ENCODE measurements around the gene UBR4.

UBR4 gene

DNA sequence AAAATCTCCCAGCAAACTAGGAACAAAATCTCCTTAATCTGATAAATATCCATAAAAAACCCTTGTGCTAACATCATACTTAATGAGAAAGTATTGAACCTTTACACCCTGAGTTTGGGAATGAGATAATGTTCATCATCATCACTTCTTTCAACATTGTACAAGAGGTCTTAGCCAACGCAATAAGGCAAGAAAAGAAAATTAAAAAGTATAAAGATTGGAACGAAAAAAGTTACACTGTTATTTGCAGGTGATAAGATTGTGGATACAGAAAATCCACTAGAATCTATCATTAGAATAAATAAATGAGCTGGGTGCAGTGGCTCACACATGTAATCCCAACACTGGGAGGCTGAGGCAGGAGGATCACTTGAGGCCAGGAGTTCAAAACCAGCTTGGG lies 76.7 kb downstream of the UBR4 start:
- no peak for DNase-seq

DNA sequence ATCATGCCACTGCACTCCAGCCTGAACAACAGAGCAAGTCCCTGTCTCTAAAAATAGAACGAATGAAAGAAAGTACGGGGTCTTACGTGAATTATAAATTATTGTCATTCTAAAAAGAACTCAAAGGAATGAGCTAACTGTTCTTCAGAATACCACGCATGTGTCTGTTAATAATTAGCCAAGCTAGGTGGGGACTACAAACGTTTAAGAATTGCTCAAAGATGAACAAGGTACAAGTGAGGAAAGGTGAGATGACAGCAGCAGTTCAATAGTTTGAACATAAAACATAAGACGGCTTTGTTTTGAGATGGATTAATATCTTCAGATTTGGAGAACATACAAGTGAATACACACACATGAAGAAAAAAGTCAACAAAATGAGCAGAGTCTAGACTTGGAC lies 79.6 kb downstream of the UBR4 start:
- DNase-seq, result no peak

DNA sequence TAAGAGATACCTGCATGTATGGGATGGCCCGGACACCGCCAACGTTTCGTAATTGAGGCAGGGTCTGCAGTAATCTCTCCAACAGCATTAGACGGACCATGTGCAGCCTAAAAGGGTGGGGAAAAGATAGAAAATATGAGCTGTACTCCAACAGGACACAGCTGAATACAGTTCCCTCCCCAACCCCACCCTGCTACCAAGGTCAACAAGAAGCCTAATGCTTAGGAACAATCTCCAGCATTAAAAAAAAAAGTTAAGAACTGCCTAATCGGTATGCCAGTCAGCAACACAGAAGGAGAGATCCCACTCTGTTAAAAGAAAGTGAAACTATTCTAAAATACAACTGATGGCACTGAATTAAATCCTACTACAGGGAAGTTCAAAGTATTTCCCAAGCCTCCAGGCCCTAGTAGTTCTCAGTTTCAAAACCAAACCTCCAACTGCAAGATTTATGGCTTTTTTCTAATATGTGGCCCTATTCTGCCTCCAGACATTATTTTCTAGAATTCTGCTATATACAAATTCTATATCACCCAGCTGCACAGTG lies 81.0 kb downstream of the UBR4 start:
- no peak for DNase-seq

DNA sequence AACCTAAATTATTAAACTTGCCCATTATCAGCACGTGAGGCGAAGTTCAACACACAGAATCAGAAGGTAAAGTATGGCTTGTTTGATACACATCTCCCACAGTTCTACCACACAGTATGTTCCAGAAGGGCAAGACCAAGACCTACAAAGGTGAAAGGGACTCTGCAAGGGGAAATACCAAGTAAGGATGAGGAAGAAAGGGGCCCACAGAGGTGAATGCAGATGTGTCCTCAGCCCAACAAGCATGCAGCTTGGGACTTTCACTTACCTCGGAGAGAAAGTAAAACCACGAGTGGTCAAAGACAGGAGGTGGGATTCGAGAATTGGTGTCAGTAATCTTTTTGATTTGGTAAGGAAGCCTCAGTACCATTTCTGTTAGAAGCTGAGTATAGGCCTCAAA lies 85.8 kb downstream of the UBR4 start:
- peak; percentile 12 for DNase-seq

DNA sequence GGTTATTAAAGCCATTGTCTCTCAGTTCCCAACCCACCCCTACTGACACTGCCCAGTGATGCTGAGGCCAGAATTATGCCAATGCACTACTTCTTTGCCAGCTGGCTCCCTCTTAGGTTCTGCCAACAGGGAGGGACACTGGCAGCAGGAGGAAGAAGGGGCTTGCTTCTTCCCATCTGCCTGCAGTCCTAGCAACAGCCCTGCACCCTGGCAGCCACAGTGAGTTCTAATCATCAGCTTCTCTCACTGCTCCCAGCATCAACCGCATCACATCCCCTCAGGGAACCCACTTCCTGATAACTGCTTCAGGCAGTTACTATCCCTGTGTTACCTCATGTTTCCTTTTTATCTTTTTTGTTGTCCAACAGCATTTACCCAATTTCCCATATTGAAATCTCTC lies 86.2 kb downstream of the UBR4 start:
- peak; percentile 11 for DNase-seq

DNA sequence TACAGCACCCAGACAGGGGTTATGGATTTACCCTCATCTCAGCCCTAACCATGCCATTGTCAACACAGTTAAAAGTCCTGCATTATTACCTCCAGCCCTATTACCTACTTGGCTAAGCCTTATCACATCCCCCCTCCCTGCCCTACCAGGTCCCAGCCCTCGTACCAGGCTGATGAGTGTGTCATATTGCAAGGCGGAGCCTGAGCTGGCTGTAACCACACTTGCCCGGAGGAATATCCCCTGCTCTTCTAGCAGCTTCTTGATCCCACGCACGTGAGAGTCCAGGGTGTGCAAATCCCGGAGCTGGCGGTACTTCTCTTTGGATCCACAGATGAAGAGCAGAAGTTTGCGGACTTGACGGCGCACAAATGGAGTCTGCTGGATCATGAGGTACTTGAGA lies 87.4 kb downstream of the UBR4 start:
- no peak for DNase-seq

DNA sequence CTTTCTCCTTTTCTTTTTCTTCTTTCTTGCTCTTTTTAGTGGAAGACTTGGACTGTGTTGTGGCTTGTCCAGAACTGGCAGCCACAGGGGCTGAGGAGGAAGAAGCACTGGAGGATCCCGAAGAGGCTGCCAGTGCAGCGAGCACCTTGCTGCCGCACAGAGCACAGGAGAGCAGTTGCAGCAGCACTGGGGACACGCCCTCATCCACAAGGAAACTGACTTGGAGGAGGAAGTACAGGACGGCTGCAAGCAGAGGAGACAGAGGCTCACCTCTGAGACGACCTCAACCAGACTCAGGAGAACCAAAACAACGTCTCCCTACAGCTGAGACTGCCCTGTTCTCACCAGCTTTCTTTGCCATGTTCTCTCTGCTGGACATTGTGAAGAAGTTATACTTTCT lies 88.9 kb downstream of the UBR4 start:
- DNase-seq, result no peak

DNA sequence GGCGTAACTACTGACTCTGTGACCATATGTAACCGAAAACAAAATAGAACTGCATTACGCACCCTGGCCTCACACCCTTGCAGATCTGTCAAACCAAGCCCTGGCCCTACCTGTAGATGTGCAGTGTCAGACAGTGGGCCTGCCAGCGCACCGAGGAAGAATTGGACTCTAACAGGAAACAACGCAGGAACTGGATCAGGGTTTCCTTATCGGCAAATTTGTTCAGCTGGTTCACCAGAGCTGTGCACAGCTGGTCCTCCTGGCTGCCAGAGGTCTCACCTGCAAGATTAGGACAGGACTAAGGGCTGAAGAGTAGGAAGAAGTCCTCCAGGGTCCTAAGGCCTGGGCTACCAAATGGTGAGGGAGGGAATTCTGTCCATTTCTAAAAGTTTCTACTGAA lies 90.0 kb downstream of the UBR4 start:
- DNase-seq, result no peak

DNA sequence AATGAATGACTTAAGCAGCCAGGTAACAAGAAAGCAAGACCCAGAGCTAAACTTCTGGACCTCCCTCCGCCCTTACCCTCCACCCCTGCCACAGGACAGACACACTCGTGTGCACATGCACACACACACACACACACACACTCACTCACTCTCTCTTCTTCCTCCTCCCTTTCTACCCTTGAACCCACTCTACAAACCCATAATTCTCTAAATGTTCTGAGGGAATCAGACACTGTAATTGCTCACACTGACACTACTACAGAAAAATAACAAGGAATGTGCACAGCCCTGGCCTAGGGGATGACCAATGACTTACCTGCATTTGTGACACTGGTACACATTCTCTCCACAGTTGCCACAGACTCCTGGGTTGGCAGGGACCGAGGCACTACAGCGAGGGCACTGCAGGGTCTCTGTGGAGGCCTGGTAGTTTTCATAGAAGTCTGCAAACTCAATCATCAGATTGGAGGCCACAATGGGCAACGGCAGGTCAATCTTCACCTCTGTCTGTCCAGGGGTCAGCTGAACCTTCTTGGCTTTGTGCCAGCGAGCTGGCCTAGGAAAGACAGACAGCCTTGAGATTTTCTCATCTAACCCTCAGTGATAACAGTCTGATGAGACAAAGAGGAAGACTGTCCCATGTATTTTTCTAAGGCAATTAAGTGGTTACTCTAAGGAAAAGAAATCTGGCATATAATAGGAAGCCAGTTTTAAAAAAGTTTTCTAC lies 94.8 kb downstream of the UBR4 start:
- no peak for DNase-seq

DNA sequence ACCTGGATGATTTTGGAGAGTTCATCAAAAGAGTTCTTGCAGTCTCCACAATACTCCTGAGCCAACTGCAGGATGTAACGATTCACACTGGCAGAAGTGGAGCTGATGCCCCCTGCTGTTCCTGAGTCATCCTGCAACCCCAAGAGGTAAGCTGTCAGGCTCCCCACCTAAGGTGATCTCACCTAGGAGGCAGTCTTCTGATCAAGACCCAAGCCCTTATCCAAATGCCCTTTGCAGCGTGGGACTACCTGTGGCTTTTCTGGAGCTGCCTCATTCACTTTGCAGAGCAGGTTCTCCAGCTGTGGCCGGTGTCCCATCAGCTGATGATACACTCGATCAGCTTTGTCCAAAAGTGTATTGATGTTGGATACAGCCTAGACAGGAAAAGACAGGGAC lies 96.4 kb downstream of the UBR4 start:
- peak; percentile 21 for DNase-seq

DNA sequence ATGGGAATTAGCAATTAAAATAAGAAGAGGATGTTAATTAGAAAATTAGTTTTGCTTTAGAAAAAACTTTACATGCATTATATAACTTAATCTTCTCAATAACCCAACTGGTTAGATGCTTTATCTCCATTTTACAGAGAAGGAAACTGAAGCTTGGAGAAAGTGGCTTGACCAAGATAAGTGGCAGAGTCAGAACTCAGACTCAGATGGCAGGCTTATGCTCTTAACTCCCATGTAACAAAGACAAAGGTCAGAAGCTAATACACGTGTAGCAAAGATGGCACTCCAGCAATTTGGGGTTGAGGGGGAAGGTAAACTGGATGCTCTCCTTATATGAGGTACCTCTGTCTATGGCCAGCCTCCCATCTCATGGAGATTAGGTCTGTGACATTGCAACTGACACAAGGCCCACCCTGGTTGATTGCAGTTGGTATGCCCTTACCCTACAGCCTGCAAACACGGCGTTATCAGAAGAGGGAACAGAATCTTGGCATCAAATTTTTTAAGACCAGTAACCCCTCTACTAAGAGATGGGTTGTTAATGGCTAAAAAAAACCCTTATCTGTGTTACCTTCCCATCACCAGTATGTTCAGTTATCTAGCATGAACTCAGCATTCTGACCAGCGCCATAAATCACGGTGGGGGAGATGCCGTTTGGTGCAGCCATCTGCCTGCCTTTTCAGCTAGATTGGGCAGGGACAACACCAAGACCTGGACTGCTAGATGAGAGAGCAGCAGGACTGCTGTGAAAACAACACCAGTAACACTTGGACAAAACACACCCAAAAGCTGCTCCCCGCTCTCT lies 97.0 kb downstream of the UBR4 start:
- no peak for DNase-seq

DNA sequence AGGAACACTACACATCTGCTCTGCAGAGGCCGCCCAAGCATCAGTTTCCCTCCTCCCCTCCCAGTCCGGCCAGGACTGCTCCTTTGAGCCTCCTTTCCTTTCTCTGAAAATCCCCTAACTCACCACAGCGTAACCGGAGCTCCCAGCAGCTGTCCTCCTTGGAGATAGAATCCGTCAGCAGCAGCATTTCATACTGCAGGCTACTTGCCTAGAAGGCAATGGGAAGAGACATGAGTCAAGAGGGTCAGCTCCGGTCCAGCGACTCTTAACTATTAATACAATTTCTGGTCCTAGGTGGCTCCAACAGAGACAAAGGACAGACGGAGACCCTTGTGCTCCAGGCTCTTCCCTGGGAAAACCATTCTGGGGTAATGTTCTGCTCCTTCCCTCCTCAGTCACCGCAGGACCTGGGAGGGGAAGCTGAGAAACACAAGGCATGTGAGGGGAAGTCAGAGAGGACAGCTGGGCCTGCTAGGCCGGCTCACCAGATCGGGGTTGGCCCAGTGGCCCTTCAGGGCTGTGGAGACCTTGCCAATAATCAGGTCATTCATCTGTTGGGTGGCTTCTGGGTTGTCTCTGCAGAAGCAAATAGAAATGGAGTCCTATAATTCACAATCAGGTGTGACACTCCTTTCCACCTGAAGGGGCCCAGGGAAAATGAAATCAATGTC lies 99.7 kb downstream of the UBR4 start:
- no peak for DNase-seq

DNA sequence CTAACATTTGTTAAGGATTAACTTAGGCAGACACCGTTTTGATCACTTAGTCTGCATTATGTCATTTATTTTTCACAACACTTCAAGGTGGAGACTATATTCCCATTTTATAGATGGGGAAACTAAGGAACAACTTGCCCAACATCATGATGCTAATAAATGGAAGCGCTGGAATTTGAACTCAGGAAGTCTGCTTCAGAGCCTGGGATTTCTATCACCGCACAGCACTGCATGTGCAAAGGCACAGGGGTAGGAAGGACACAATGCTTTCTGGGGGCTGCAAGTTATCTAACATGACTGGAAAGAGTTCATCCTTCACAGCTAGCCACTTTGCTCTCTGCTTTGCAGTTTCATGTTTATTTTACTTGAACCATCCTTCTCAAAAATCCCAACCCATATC lies 100.5 kb downstream of the UBR4 start:
- no peak for DNase-seq

DNA sequence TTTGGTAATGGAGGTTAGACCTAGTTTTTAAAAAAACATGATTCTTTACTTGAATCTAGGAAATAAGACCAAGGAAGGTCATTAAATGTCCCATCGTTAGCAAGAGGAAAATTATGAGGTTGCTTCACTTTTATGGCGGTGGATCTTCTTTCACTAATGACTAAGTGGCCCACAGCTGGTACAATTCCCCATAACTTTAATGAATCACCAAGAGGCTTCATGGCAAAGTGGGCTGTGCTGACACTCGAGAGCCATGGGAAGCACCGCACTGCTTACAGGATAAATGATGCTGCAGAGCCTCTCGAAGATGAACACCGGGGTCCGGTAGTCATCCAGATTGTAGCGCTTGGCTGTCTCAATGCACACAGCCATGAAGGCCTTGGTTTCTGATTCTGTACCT lies 108.8 kb downstream of the UBR4 start:
- no peak for DNase-seq

DNA sequence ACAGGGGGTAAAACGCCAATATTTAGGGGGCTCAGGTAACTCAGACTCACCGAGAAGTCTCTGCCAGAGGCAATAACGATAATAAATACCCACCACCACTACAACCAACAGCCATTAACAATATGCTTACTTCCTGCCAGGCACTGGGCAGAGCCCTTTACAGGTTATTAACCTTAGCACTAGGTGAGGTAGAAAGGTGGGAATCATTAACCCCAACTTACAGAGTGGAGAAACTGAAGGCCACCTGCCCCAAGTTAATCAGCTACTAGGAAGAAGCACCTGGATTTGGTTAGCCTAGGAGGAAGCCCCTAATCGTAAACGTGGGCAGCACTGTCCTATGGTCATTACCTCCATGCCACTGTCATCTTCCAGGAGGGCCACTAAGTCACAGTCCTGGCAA lies 110.0 kb downstream of the UBR4 start:
- no peak for DNase-seq

DNA sequence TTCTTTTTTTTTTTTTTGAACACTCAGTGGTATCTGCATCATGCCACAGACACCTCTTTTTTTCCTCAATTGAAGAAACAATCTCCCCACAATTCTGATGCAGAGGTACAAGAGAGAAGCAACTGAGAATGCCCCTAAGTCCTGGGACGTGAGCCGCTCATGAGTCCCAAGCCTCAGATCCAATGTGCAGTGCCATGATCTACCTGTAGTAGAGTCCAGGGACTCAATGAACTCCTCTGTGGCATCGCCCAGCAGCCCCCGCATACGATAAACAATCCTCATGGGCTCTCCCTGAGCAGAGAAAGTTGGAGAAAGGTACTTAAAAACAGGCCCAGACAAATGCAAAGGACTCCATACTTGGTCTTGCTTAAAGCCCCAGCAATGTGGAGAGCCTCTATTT lies 113.1 kb downstream of the UBR4 start:
- DNase-seq, result no peak

DNA sequence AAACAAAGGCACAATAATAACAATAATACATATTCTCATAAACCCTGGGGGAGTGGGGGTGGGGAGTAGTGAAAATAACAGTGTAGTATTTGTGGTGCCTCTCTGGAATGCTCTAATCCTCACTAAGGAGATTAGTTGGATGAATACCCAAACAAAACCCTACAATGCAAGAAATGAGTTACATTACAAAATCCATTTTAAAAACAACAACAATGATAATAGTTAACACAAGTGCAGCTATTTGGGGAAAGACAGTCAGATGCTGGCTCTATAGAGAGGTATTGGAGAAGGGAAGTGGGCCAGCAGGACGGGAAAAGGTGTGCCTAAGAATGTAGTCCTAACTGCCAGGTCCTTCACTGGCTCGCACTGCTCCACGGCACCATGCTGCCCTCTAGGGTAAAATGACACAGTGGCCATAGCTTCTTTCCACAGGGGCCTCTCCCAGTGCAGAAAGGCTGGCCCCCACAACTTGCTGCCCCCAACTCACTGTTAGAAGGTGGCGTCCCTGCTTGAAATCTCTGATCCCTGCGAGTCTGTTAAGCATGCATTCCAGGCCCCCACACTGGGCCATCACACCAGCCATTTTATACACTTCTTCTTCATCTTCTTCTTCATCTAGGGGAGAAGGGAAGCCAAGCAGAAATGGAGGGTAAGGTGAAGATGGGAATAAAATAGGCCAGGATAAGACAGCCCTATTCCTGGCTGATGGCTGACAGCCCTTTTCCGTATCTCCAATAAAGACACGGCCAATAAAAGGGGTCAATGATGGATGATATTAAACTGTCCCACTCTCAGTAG lies 113.8 kb downstream of the UBR4 start:
- DNase-seq, result no peak

DNA sequence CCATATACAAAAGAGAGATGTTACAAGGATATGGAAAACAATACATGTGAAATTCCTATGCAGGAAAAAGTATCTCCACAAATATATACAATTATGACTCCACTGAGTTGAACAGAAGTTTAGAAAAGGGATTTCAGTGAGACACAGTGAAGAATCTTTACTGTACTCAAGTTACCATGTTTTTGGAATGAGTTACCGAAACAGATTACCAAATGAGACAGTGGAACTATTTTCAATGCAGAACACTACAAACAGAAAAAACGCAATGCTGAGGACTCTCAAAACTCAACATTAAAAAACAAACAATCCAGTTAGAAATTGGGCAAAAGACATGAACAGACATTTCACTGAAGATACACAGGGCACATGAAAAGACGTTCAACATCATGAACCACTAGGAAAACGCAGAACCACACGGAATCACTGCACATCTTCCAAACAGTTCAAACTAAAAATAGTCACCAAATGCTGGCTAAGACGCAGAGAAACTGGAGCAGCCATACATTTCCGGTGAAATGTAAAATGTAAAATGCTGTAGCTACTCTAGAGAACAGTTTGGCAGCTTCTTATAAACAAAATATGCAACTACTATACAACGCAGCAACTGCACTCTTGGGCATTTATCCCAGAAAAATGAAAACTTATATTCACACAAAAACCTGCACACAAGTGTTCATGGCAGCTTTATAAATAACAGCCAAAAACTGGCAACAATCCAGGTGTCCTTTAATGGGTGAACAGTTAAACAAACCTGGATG lies 118.7 kb downstream of the UBR4 start:
- DNase-seq, result no peak

DNA sequence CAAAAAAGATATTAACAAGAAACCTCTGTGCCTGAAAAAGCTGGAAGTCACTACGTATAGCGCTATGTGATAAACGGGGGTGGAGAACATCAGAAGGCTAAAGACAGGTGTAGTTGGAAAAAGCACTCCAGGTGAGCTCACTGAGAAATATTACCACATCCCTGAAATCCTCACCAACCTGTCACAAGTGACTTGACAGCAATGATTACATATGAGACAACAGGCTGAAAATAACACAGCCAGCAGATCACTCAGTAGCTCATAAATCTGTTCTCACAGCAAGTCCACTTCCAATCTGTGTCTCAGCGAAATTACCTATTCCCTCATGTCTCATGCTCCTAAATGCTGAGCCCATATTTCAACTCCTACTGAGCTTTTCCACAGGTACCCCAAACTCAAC lies 120.5 kb downstream of the UBR4 start:
- DNase-seq, result no peak

DNA sequence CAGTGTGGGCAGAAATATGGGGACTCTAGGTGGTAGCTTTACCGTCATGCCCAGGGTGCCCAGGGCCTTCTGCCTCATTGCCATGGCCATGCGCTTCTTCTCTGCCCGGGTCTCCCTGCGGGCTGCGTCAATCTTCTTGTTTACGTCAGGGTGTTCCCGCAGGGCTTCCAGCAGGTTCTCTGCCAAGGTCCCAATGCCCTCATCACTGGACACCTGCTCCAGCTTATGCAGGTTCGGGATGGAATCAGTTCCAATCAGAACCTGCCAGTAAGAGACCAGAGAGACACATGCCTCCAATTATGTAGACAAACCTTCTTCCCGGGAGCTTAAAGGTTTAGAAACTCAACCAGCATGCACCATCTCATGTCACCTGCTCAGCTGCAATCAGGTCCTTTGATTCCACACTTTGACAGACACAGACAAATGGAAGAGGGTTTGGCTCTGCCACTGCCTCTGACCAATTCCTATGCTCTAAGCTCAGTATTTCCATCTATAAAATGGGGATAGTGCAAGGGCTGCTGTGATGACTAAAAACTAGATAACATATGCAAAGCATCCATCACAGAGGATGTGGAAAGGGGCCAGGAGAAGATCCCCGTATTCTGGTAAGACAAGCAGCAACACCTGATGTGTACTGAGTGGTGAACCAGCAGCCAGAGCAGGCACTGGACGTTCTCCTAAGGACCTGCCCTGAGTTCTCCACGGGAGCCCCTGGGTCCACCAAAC lies 121.2 kb downstream of the UBR4 start:
- no peak for DNase-seq

All from stimulated activated CD4-positive, alpha-beta T cell treated with anti-CD3 and anti-CD28 coated beads, Interleukin-4, amount 100 ng/mL, for 24 hours (primary cell).